Gastroesophageal sphincter (tissue), 4 donors: Measurements from ENCODE around the gene EFR3B. TPM values are rescaled to one million over a fixed set of nuclear protein-coding genes. Genes with fewer than 3 reads are reported as not detected.

Source experiments
- ATAC-seq: fragments of 150-250 bp; one replicate; pipeline ENCODE4 v1.9.1; 2016; ENCODE audit warnings: mild to moderate bottlenecking, moderate library complexity
- H3K27ac ChIP-seq, 4 donors: fragments of 200-600 bp; sonication (generic) in 3 of 4; 1 replicate in 3 of 4; 2 replicates in 1 of 4; pipeline ENCODE4 v1.5.1; 2016 to 2019
- H3K27me3 ChIP-seq: fragments of 200-600 bp; sonication (generic); one replicate; pipeline ENCODE4 v1.5.1; 2019
- H3K36me3 ChIP-seq, 2 donors: fragments of 200-600 bp; sonication (generic); one replicate each; pipeline ENCODE4 v1.5.1; 2019; ENCODE audit warnings: control low read depth in 1 of 2
- H3K4me1 ChIP-seq, 3 donors: fragments of 200-600 bp; sonication (generic); 1 replicate in 2 of 3; 2 replicates in 1 of 3; pipeline ENCODE4 v1.5.1; 2016 to 2019; ENCODE audit warnings: control low read depth in 2 of 3
- H3K4me3 ChIP-seq, 2 donors: fragments of 200-600 bp; sonication (generic); one replicate each; pipeline ENCODE4 v1.5.1; 2019; ENCODE audit warnings: mild to moderate bottlenecking in 1 of 2, moderate library complexity in 1 of 2
- H3K9me3 ChIP-seq, 3 donors: fragments of 200-600 bp; sonication (generic); one replicate each; pipeline ENCODE4 v1.5.1; 2017 to 2019; ENCODE audit warnings: control low read depth in 2 of 3
- EP300 ChIP-seq: sonication (generic); formaldehyde crosslinking; IDR thresholded peaks from one replicate; pipeline ENCODE4 v1.6.1; 2017; ENCODE audit warnings: antibody characterized with exemption, mild to moderate bottlenecking
- POLR2A ChIP-seq, 2 donors: fragments of 450-650 bp; IDR thresholded peaks; one replicate each; pipeline ENCODE4 v1.6.1; 2017; ENCODE audit warnings: antibody characterized with exemption in 2 of 2, mild to moderate bottlenecking in 2 of 2, moderate library complexity in 1 of 2
- POLR2AphosphoS5 ChIP-seq: sonication (generic); formaldehyde crosslinking; IDR thresholded peaks from one replicate; pipeline ENCODE4 v1.6.1; 2017; ENCODE audit warnings: antibody characterized with exemption
- WGBS, 2 donors: methylation state at CpG; one replicate each; pipeline ENCODE4 v1.1.5; 2018; ENCODE audit warnings: low coverage in 1 of 2; 5-methylcytosine and 5-hydroxymethylcytosine counted together
- total RNA-seq, 4 donors: library from RNA; depleted of rRNA; stranded (reverse); fragments of >200 nt; gene quantifications; one replicate each; pipeline ENCODE4 v1.1.0, GENCODE V29; 2016
- TF ChIP-seq, protein P1 (sequence below), 4 experiments: fragments of 200-600 bp in 2 of 4; fragments of 450-650 bp in 2 of 4; sonication (generic) in 1 of 4; IDR thresholded peaks; one replicate each; pipeline ENCODE4 v1.5.1; 2017 to 2019; ENCODE audit warnings: antibody characterized with exemption in 4 of 4, mild to moderate bottlenecking in 2 of 4, moderate library complexity in 2 of 4

Gene EFR3B
- total RNA-seq, 4 donors from 2014 or later: 0.67 to 2.4 (median 1.5) TPM

DNA sequence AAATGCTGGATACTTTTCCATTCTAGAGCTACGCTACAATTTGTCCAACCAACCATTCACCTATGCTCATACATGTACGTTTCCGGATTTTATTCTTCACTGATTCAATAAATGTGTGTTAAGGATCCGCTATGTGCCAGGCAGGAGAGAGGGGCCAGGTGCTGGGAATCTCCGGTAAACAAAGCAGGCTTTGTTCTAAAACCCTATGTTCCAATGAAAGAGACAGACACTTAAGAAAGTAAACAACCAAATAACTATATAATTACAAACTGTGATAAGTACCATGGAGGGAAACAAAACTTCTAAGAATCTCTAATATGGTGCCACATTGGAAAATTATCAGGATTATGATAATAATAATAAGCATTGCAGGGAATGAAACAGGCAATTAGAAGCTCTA lies 148.7 kb downstream of the EFR3B start:
- no peak for ATAC-seq
- no peak for TF ChIP-seq POLR2AphosphoS5
- TF ChIP-seq EP300: no peak
- TF ChIP-seq, protein P1, sequence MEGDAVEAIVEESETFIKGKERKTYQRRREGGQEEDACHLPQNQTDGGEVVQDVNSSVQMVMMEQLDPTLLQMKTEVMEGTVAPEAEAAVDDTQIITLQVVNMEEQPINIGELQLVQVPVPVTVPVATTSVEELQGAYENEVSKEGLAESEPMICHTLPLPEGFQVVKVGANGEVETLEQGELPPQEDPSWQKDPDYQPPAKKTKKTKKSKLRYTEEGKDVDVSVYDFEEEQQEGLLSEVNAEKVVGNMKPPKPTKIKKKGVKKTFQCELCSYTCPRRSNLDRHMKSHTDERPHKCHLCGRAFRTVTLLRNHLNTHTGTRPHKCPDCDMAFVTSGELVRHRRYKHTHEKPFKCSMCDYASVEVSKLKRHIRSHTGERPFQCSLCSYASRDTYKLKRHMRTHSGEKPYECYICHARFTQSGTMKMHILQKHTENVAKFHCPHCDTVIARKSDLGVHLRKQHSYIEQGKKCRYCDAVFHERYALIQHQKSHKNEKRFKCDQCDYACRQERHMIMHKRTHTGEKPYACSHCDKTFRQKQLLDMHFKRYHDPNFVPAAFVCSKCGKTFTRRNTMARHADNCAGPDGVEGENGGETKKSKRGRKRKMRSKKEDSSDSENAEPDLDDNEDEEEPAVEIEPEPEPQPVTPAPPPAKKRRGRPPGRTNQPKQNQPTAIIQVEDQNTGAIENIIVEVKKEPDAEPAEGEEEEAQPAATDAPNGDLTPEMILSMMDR (IDR thresholded peaks at IDR 0.05): no peak
- TF ChIP-seq POLR2A (IDR thresholded peaks at IDR 0.05): no peak
- WGBS, 2 donors: 75 to 91% methylated on average over 5 of the region's 5 CpGs

GRCh38 chr2:25194576-25195122 lies 152.8 kb downstream of the EFR3B start:
- H3K9me3 ChIP-seq: no peaks in the 10 kb centered on the region
- H3K4me1 ChIP-seq: peaks cover 0 to 10% (median 0%) of the 10 kb centered on the region in 3 donors
- no peak overlapping the region for H3K4me3 ChIP-seq
- 86 to 91% methylated on average over 6 to 8 of the region's 9 CpGs for WGBS, 2 donors
- ATAC-seq: no peak
- TF ChIP-seq, protein P1 (IDR thresholded peaks at IDR 0.05): no peak
- TF ChIP-seq EP300 (no peak), POLR2A (IDR thresholded peaks at IDR 0.05) (no peak), POLR2AphosphoS5 (no peak)
- H3K36me3 ChIP-seq: no peaks in the 10 kb centered on the region
- no peaks in the 10 kb centered on the region for H3K27me3 ChIP-seq
- no peak overlapping the region for H3K27ac ChIP-seq

More for the DNA sequence above, 148.7 kb downstream of the EFR3B start:
- H3K4me3 ChIP-seq: no peak overlapping the region
- H3K36me3 ChIP-seq: no peaks in the 10 kb centered on the region
- no peaks in the 10 kb centered on the region for H3K27me3 ChIP-seq
- no peaks in the 10 kb centered on the region for H3K9me3 ChIP-seq
- no peaks in the 10 kb centered on the region for H3K4me1 ChIP-seq
- H3K27ac ChIP-seq: no peak overlapping the region

DNA sequence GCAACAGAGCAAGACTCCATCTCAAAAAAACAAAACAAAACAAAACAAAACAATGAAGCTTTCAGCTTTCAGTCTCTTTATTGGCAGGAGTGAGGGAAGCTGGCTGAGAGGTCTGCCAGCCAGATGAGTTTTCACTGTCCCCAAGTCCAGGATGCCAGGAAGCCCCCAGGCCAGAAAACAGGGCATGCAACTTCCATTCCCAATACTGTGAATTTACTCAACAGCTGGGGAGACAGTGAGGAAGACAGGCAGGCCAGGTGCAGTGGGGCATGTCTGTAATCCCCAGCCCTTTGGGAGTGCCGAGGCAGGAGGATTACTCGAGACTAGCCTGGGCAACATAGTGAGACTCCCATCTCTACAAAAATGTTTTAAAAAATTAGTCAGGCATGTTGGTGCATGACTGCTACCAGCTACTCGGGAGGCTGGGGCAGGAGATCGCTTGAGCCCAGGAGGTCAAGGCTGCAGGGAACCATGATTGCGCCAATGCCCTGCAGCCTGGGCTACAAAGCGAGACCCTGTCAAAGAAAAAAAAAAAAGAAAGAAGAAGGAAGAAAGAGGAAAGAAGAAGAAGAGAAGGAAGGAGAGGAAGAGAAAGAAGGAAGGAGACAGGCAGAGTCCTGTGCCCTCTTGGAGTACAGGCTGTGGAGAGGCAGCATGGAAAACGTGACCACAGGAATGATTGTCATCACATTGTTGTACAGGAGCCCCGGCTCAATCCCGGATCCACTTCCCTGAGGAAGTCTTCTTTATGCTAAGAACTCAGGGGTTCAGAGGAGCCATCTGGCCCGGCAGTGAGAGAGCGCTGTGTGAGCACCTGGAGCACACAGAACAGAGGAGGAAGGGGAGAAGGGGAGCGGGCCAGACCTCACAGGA lies 155.7 kb downstream of the EFR3B start:
- no peak for ATAC-seq
- H3K27ac ChIP-seq: no peak overlapping the region
- no peak overlapping the region for H3K4me3 ChIP-seq
- TF ChIP-seq POLR2AphosphoS5 (no peak), EP300 (no peak), POLR2A (IDR thresholded peaks at IDR 0.05) (no peak)
- TF ChIP-seq, protein P1 (IDR thresholded peaks at IDR 0.05): no peak
- no peaks in the 10 kb centered on the region for H3K9me3 ChIP-seq
- H3K4me1 ChIP-seq: peaks cover 0 to 10% (median 0%) of the 10 kb centered on the region in 3 donors
- H3K36me3 ChIP-seq: no peaks in the 10 kb centered on the region
- 58 to 83% methylated on average over 7 to 10 of the region's 12 CpGs for WGBS, 2 donors
- H3K27me3 ChIP-seq: no peaks in the 10 kb centered on the region

- 32 to 48% methylated on average over 4 of the region's 4 CpGs for WGBS, 2 donors
- no peak for ATAC-seq
- Histone ChIP-seq H3K4me3 (no peak overlapping the region), H3K9me3 (no peaks in the 10 kb centered on the region), H3K4me1 (peaks cover 0 to 10% (median 0%) of the 10 kb centered on the region in 3 donors), H3K27ac (no peak overlapping the region), H3K36me3 (no peaks in the 10 kb centered on the region), H3K27me3 (no peaks in the 10 kb centered on the region)
- TF ChIP-seq, protein P1 (IDR thresholded peaks at IDR 0.05): no peak
- no peak for TF ChIP-seq EP300
- no peak for TF ChIP-seq POLR2AphosphoS5
- no peak for TF ChIP-seq POLR2A (IDR thresholded peaks at IDR 0.05)
Measured at GRCh38 chr2:25198209-25198525, 156.3 kb downstream of the EFR3B start.

DNA sequence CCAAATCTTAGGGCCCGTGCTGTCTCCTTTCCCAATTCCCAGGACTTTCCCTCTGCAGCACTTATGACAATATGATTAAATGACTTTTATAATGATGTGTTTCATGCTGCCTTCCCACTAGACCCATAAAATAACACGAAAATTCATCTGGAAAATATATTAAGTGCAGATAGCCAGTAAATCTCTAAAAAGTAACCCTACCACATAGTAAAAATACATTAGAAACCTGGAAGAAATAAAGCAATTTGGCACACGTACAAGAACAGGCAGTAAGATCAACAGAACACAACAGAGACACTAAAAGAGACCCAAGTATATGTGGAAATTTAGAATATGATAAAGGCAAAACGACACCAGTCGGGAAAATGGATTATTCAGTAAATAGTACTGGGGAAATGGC lies 156.7 kb downstream of the EFR3B start:
- TF ChIP-seq, protein P1 (IDR thresholded peaks at IDR 0.05): no peak
- TF ChIP-seq EP300 (no peak), POLR2A (IDR thresholded peaks at IDR 0.05) (no peak), POLR2AphosphoS5 (no peak)
- Histone ChIP-seq H3K27me3 (no peaks in the 10 kb centered on the region), H3K4me1 (peaks cover 0 to 10% (median 0%) of the 10 kb centered on the region in 3 donors), H3K36me3 (no peaks in the 10 kb centered on the region), H3K27ac (no peak overlapping the region), H3K9me3 (no peaks in the 10 kb centered on the region), H3K4me3 (no peak overlapping the region)
- ATAC-seq: no peak
- WGBS, 2 donors: 52 to 86% methylated on average over 2 to 5 of the region's 5 CpGs
